ENCODE data around the gene ANXA11. TPM values are rescaled to one million over a fixed set of nuclear protein-coding genes. Genes with fewer than 3 reads are reported as not detected.
A peak's percentile ranks its signal among the peaks of the same experiment; 100 is the strongest.

ANXA11 gene
- total and polyA plus RNA-seq, 3 donors from 2014 or later, result 46.5 to 116 (median 64.0) TPM

- peak; percentile 52 for DNase-seq
- Histone ChIP-seq H3K27me3 (no peaks in the 10 kb centered on the region), H3K36me3 (ENCODE audit: low read depth, missing control alignments) (no peaks in the 10 kb centered on the region), H3K27ac (peak overlapping the region in 1 of 2 donors; percentile 80), H3K9me3 (no peaks in the 10 kb centered on the region), H3K4me1 (peaks cover 20% of the 10 kb centered on the region), H3K4me3 (peak overlapping the region; percentile 49 to 59)
- intact Hi-C loops (cut with DNase I; ENCODE audit: low total_unique reads), result loop anchor here (10.0 kb wide), 1 partner anchor 68 kb away; no protein-coding TSS in a partner anchor
- 10 to 25% methylated on average over 6 of the region's 6 CpGs for WGBS, 2 donors
- no peak for TF ChIP-seq POLR2A (IDR thresholded peaks at IDR 0.05)
- TF ChIP-seq CTCF (IDR thresholded peaks at IDR 0.05), result no peak
Measured at GRCh38 chr10:80133206-80133605, 72.1 kb downstream of the ANXA11 start.

GRCh38 chr10:80132299-80133139 is 72.8 kb downstream of the ANXA11 start, which contains the start of gene PLAC9:
PLAC9 (plus strand) TSS chr10:80132730; CDS start chr10:80132763, 33 bp downstream.
- Histone ChIP-seq H3K9me3 (no peaks in the 10 kb centered on the region), H3K36me3 (ENCODE audit: low read depth, missing control alignments) (no peaks in the 10 kb centered on the region), H3K4me3 (peak within 1 kb of the TSS; percentile 49 to 59), H3K27me3 (no peaks in the 10 kb centered on the region), H3K27ac (peak within 1 kb of the TSS in 1 of 2 donors; percentile 80), H3K4me1 (peaks cover 13% of the 10 kb centered on the region)
- DNase-seq, result no peak
- intact Hi-C loops (cut with DNase I; ENCODE audit: low total_unique reads), result loop anchor here (10.0 kb wide), 1 partner anchor 68 kb away; no protein-coding TSS in a partner anchor
- TF ChIP-seq POLR2A (IDR thresholded peaks at IDR 0.05) (no peak), CTCF (IDR thresholded peaks at IDR 0.05) (no peak)
- 2% methylated on average over 19 to 44 of the region's 58 CpGs for WGBS, 2 donors

GRCh38 chr10:80131499-80131901 is 73.8 kb downstream of the ANXA11 start:
- Histone ChIP-seq H3K27ac (no peak overlapping the region), H3K4me1 (peaks cover 4% of the 10 kb centered on the region), H3K9me3 (no peaks in the 10 kb centered on the region), H3K36me3 (ENCODE audit: low read depth, missing control alignments) (no peaks in the 10 kb centered on the region), H3K4me3 (no peak overlapping the region), H3K27me3 (no peaks in the 10 kb centered on the region)
- no peak for TF ChIP-seq POLR2A (IDR thresholded peaks at IDR 0.05)
- TF ChIP-seq CTCF (IDR thresholded peaks at IDR 0.05), result no peak
- intact Hi-C loops (cut with DNase I; ENCODE audit: low total_unique reads), result loop anchor here (10.0 kb wide), 1 partner anchor 67 kb away; no protein-coding TSS in a partner anchor
- DNase-seq, result no peak
- 66 to 72% methylated on average over 5 to 6 of the region's 6 CpGs for WGBS, 2 donors

- H3K27ac ChIP-seq, result no peak overlapping the region
- intact Hi-C loops (cut with DNase I; ENCODE audit: low total_unique reads), result no loop called here
- H3K9me3 ChIP-seq, result no peaks in the 10 kb centered on the region
- no peak for DNase-seq
- no peaks in the 10 kb centered on the region for H3K36me3 ChIP-seq (ENCODE audit: low read depth, missing control alignments)
- no peaks in the 10 kb centered on the region for H3K27me3 ChIP-seq
- 35 to 38% methylated on average over 4 of the region's 4 CpGs for WGBS, 2 donors
- TF ChIP-seq POLR2A (IDR thresholded peaks at IDR 0.05), result no peak
- no peak for TF ChIP-seq CTCF (IDR thresholded peaks at IDR 0.05)
- no peaks in the 10 kb centered on the region for H3K4me1 ChIP-seq
- no peak overlapping the region for H3K4me3 ChIP-seq
Measured at GRCh38 chr10:80126876-80127275, 78.5 kb downstream of the ANXA11 start.

Measured in testis (tissue), 3 donors.